Neural progenitor cell (in vitro differentiated cells): ENCODE data around the gene BICD1. TPM values are rescaled to one million over a fixed set of nuclear protein-coding genes. Genes with fewer than 3 reads are reported as not detected.

ENCODE experiments used
- DNase-seq: peaks from one replicate; pipeline ENCODE4 v3.0.0-alpha.2; 2016; ENCODE audit warnings: low spot score
- H2AFZ ChIP-seq: fragments of 200-600 bp; sonication (generic); replicated peaks from 2 replicates; pipeline ENCODE4 v1.6.1; 2016; ENCODE audit warnings: antibody characterized with exemption
- H3F3A ChIP-seq: fragments of 200-600 bp; sonication (generic); 2 replicates; pipeline ENCODE4 v1.6.1; 2016; ENCODE audit warnings: antibody characterized with exemption, low read depth
- H3K27ac ChIP-seq: fragments of 200-600 bp; sonication (generic); 2 replicates; pipeline ENCODE4 v1.5.1; 2016; ENCODE audit warnings: mild to moderate bottlenecking
- H3K27me3 ChIP-seq: fragments of 200-600 bp; sonication (generic); 2 replicates; pipeline ENCODE4 v1.6.1; 2016; ENCODE audit warnings: mild to moderate bottlenecking, moderate library complexity
- H3K36me3 ChIP-seq: fragments of 200-600 bp; sonication (generic); 2 replicates; pipeline ENCODE4 v1.5.1; 2016
- H3K4me1 ChIP-seq: fragments of 200-600 bp; sonication (generic); 2 replicates; pipeline ENCODE4 v1.6.1; 2016; ENCODE audit warnings: mixed run types
- H3K4me2 ChIP-seq: fragments of 200-600 bp; sonication (generic); 2 replicates; pipeline ENCODE4 v1.6.1; 2016
- H3K4me3 ChIP-seq: fragments of 200-600 bp; sonication (generic); 2 replicates; pipeline ENCODE4 v1.5.1; 2016
- H3K79me2 ChIP-seq: fragments of 200-600 bp; sonication (generic); 2 replicates; pipeline ENCODE4 v1.6.1; 2016; ENCODE audit warnings: low read depth
- H3K9ac ChIP-seq: fragments of 200-600 bp; sonication (generic); 2 replicates; pipeline ENCODE4 v1.6.1; 2016
- H3K9me3 ChIP-seq: fragments of 200-600 bp; sonication (generic); 2 replicates; pipeline ENCODE4 v1.5.1; 2016; ENCODE audit warnings: low read depth
- H4K20me1 ChIP-seq: fragments of 200-600 bp; sonication (generic); 2 replicates; pipeline ENCODE4 v1.6.1; 2016; ENCODE audit warnings: low read depth
- H3K27ac Mint-ChIP-seq: 3 replicates; pipeline ENCODE4 v1.8.0; 2021; ENCODE audit warnings: mixed read lengths
- H3K27me3 Mint-ChIP-seq: 2 replicates; pipeline ENCODE4 v1.8.0; 2022; ENCODE audit warnings: low read depth, mild to moderate bottlenecking, inconsistent platforms, moderate library complexity, mixed read lengths; ENCODE audit not compliant: insufficient read depth
- H3K36me3 Mint-ChIP-seq: 3 replicates; pipeline ENCODE4 v1.8.0; 2021; ENCODE audit warnings: mixed read lengths
- H3K4me1 Mint-ChIP-seq: 3 replicates; pipeline ENCODE4 v1.8.0; 2021; ENCODE audit warnings: mixed read lengths
- H3K4me3 Mint-ChIP-seq: 3 replicates; pipeline ENCODE4 v1.8.0; 2021; ENCODE audit warnings: mild to moderate bottlenecking, moderate library complexity, mixed read lengths
- H3K9me3 Mint-ChIP-seq: 3 replicates; pipeline ENCODE4 v1.8.0; 2020; ENCODE audit warnings: mixed read lengths
- CTCF ChIP-seq: fragments of 200-600 bp; sonication (generic); IDR thresholded peaks from 2 replicates; pipeline ENCODE4 v1.5.1; 2017; ENCODE audit warnings: antibody characterized with exemption, mild to moderate bottlenecking
- EZH2 ChIP-seq: fragments of 200-600 bp; sonication (generic); IDR thresholded peaks from 2 replicates; pipeline ENCODE4 v1.6.1; 2017; ENCODE audit warnings: antibody characterized with exemption, mild to moderate bottlenecking, moderate library complexity
- EZH2phosphoT487 ChIP-seq: fragments of 200-600 bp; sonication (generic); IDR thresholded peaks from 2 replicates; pipeline ENCODE4 v1.6.1; 2017; ENCODE audit warnings: antibody characterized with exemption
- total RNA-seq: library from RNA; depleted of rRNA; stranded (reverse); fragments of >200 nt; gene quantifications from 2 replicates; pipeline ENCODE4 v1.2.3, GENCODE V29; 2015; ENCODE audit warnings: low replicate concordance

Gene BICD1
- total RNA-seq, 1 donor from 2014 or later, result 23.6 TPM

GRCh38 chr12:32284561-32284960 is 177.9 kb downstream of the BICD1 start:
- Mint-ChIP-seq H3K4me3 (no peak overlapping the region), H3K9me3 (peaks cover 3% of the 10 kb centered on the region), H3K27me3 (peaks cover 3% of the 10 kb centered on the region), H3K4me1 (peaks cover 7% of the 10 kb centered on the region), H3K27ac (no peak overlapping the region), H3K36me3 (peaks cover 4% of the 10 kb centered on the region)
- peaks cover 35% of the 10 kb centered on the region for H3F3A ChIP-seq
- peak overlapping the region; percentile 71 for H3K4me2 ChIP-seq
- H3K36me3 ChIP-seq, result no peaks in the 10 kb centered on the region
- peaks cover 35% of the 10 kb centered on the region for H3K4me1 ChIP-seq
- H3K9me3 ChIP-seq, result no peaks in the 10 kb centered on the region
- H2AFZ ChIP-seq, result no peak overlapping the region
- no peak overlapping the region for H3K9ac ChIP-seq
- H4K20me1 ChIP-seq, result no peaks in the 10 kb centered on the region
- H3K79me2 ChIP-seq, result peaks cover 34% of the 10 kb centered on the region
- DNase-seq, result no peak
- H3K27ac ChIP-seq, result peak overlapping the region; percentile 94
- no peak overlapping the region for H3K4me3 ChIP-seq
- TF ChIP-seq CTCF, result no peak
- no peak for TF ChIP-seq EZH2phosphoT487
- no peak for TF ChIP-seq EZH2
- no peaks in the 10 kb centered on the region for H3K27me3 ChIP-seq

- Mint-ChIP-seq H3K4me3 (no peak overlapping the region), H3K36me3 (peaks cover 4% of the 10 kb centered on the region), H3K9me3 (peaks cover 3% of the 10 kb centered on the region), H3K4me1 (peaks cover 7% of the 10 kb centered on the region), H3K27me3 (peaks cover 3% of the 10 kb centered on the region), H3K27ac (no peak overlapping the region)
- Histone ChIP-seq H2AFZ (no peak overlapping the region), H3K79me2 (peaks cover 38% of the 10 kb centered on the region), H3F3A (peaks cover 35% of the 10 kb centered on the region), H3K4me3 (no peak overlapping the region), H3K4me1 (peaks cover 40% of the 10 kb centered on the region), H3K36me3 (no peaks in the 10 kb centered on the region), H3K27ac (peak overlapping the region; percentile 94), H3K9me3 (no peaks in the 10 kb centered on the region), H4K20me1 (no peaks in the 10 kb centered on the region), H3K27me3 (no peaks in the 10 kb centered on the region), H3K9ac (no peak overlapping the region), H3K4me2 (peak overlapping the region; percentile 71)
- no peak for DNase-seq
- TF ChIP-seq EZH2phosphoT487, result no peak
Observed at GRCh38 chr12:32285021-32285420, 178.4 kb downstream of the BICD1 start.

GRCh38 chr12:32285489-32285888 is 178.8 kb downstream of the BICD1 start:
- peak overlapping the region; percentile 25 for H3K27ac Mint-ChIP-seq
- Histone ChIP-seq H3K27me3 (no peaks in the 10 kb centered on the region), H3K4me3 (peak overlapping the region; percentile 18), H3F3A (peaks cover 38% of the 10 kb centered on the region), H3K79me2 (peaks cover 40% of the 10 kb centered on the region), H3K4me2 (peak overlapping the region; percentile 71), H3K9ac (peak overlapping the region; percentile 7), H4K20me1 (no peaks in the 10 kb centered on the region), H3K36me3 (no peaks in the 10 kb centered on the region), H3K4me1 (peaks cover 45% of the 10 kb centered on the region), H2AFZ (no peak overlapping the region), H3K9me3 (no peaks in the 10 kb centered on the region), H3K27ac (peak overlapping the region; percentile 94)
- peaks cover 4% of the 10 kb centered on the region for H3K36me3 Mint-ChIP-seq
- DNase-seq, result peak; percentile 58
- no peak overlapping the region for H3K4me3 Mint-ChIP-seq
- peaks cover 7% of the 10 kb centered on the region for H3K4me1 Mint-ChIP-seq
- peaks cover 3% of the 10 kb centered on the region for H3K27me3 Mint-ChIP-seq
- TF ChIP-seq EZH2phosphoT487, result no peak
- TF ChIP-seq CTCF, result no peak
- TF ChIP-seq EZH2, result no peak
- peaks cover 3% of the 10 kb centered on the region for H3K9me3 Mint-ChIP-seq

- no peak overlapping the region for H3K27ac ChIP-seq
- H3K36me3 ChIP-seq, result no peaks in the 10 kb centered on the region
- Mint-ChIP-seq H3K4me3 (no peak overlapping the region), H3K4me1 (peaks cover 7% of the 10 kb centered on the region), H3K9me3 (peaks cover 3% of the 10 kb centered on the region), H3K27ac (no peak overlapping the region), H3K27me3 (peaks cover 2% of the 10 kb centered on the region), H3K36me3 (peaks cover 6% of the 10 kb centered on the region)
- no peak overlapping the region for H3K4me3 ChIP-seq
- H4K20me1 ChIP-seq, result no peaks in the 10 kb centered on the region
- TF ChIP-seq CTCF, result no peak
- H3F3A ChIP-seq, result peaks cover 19% of the 10 kb centered on the region
- no peak overlapping the region for H3K9ac ChIP-seq
- H3K4me1 ChIP-seq, result peaks cover 33% of the 10 kb centered on the region
- H3K9me3 ChIP-seq, result no peaks in the 10 kb centered on the region
- peaks cover 45% of the 10 kb centered on the region for H3K79me2 ChIP-seq
- no peaks in the 10 kb centered on the region for H3K27me3 ChIP-seq
- no peak overlapping the region for H2AFZ ChIP-seq
- H3K4me2 ChIP-seq, result no peak overlapping the region
- peak; percentile 15 for DNase-seq
Observed at GRCh38 chr12:32290411-32290810, 183.8 kb downstream of the BICD1 start.
